GM18861 (cell line): ENCODE data around the gene WFDC5.
"Not testable (repeated sequence)": the region's sequence is repeated elsewhere in the genome, so short reads cannot be mapped to it uniquely, and the experiment has no call there.

Experiments used
- ATAC-seq: cut with Tn5 transposase; IDR thresholded peaks from one replicate; pipeline ENCODE4 v1.9.1; 2021; ENCODE audit not compliant: unreplicated experiment

Gene WFDC5

GRCh38 chr20:45090481-45090880 is 24.5 kb downstream of the WFDC5 start:
- no peak for ATAC-seq

- no peak for ATAC-seq
Observed at GRCh38 chr20:45088247-45088646, 26.7 kb downstream of the WFDC5 start.

- ATAC-seq = no peak
Observed at GRCh38 chr20:45087814-45088213, 27.2 kb downstream of the WFDC5 start.

DNA sequence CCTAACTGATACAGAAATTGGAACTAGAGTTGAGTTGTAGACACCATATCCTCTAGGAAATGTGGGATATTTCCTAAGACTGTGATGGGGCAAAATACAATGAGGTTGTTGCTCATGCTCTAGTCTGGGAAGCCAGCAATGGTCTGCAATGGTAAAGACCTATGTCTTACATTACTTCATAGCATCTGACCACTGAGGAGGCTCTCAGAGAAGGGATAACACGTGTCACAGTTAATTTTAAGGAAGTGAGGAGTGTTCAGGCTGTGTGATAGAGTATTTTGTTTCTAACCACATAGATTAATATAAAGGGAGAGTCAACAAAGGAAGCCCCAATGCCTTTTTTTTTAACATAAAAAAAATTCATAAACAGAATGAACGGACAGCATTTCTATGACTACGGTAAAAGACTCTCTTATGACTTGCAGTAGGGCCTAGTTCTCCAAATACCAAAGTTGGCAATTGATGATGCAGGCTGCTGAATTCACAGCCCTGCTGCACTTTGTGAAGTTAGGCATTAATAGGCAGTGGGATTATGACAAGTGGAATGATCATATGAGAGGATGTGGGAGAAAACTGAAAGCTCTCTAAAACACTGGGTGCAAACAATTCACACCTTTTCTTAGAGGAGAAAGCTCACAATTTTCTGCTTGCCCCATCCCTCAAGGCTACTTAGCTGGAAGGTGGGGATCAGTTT is 27.7 kb downstream of the WFDC5 start:
- no peak for ATAC-seq

DNA sequence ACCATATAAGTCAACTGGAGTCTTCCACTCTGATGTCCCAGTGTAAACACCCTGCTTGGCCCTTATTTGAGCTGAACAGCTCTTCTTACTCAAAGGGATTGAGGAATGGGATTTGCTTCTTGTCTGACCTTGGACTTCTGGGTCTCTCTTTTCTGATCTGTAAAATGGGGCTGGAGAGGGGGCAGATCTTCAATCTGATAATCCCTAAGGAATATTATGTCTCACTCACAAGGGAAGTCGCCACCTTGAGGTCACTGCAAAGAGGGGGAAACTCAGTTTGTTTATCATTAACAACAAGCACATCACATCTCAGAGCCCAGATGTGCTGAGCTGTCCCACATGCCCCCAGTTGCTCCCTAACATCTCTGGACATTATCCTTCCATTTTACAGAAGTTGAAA is 29.1 kb downstream of the WFDC5 start:
- no peak for ATAC-seq

DNA sequence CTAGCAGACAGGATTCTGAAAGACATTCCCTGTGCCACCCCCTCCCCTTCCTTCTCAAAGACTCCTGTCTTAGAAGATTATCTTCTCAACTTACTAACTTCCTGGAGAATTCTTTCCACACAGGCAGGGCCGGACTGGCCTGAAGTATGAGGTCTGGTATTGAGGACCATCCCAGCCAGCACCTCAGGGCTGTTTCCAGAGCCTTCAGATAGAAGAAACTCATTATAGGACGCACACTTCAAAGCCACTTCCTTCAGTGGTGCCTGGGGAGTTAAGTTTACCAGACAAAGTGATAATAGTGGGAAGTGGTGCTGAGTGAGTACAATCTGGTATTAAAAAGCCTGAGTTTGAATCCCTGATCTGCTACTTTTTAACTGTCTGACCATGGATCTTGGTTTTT is 29.7 kb downstream of the WFDC5 start:
- no peak for ATAC-seq

DNA sequence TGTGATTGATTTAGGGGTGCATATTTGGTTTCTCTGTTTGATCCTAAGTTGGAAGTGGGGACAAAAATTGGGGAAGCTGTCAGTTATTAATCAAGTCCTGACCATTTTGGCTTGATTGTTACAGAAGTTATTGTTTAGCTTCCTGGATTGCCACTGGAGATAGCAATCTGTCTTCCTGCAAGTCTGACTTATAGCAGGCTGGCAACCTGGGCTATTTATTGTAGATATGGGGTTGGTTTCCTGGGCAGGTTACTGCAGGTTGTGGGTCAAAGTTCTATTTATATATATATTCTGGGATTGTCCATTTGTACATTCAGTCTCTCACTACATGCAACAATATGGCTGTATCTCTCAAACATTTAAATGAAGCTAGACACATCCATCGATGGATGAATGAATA is 31.8 kb downstream of the WFDC5 start:
- no peak for ATAC-seq

DNA sequence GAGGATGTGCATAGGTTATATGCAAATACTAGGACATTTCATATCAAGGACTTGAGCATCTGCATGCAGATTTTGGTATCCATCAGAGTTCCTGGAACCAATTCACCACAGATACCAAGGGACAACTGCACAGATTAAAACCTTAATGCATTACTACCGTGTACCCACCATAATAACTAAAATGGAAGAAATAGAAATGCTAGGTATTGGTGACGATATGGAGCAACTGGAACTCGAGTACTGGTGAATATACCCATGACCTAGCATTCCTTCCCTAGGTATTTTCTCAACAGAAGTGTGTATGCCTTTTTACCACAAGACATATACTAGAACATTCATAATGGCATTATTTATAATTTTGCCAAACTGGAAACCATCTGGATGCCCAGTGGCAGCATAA is 32.5 kb downstream of the WFDC5 start:
- ATAC-seq = no peak

GRCh38 chr20:45080867-45081624 is 33.9 kb downstream of the WFDC5 start:
- ATAC-seq = no peak

- no peak for ATAC-seq
Observed at GRCh38 chr20:45077559-45077958, 37.4 kb downstream of the WFDC5 start.

DNA sequence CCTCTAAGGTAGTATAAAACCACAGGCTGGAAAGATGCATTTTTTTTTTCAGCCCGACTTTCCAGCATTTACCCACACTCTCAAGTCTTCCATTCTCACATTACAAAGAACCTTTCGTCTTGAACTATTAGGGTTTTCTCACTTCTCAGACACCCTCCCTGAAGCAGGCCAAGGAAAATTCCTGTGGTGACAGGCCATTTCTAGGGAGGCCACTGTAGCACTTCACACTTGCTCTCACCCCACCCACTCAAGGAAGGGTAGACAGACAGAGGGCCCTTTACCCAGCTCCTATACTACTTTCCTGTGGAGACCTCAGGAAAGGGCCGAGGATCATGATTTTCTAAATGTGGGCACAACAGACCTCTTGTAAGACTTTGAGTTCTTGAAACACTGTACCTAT is 41.8 kb downstream of the WFDC5 start:
- no peak for ATAC-seq

- no peak for ATAC-seq
Observed at GRCh38 chr20:45072066-45072465, 42.9 kb downstream of the WFDC5 start.

GRCh38 chr20:45070932-45071632 is 43.9 kb downstream of the WFDC5 start:
- ATAC-seq = no peak

- ATAC-seq = no peak
Observed at GRCh38 chr20:45069261-45069660, 45.7 kb downstream of the WFDC5 start.

DNA sequence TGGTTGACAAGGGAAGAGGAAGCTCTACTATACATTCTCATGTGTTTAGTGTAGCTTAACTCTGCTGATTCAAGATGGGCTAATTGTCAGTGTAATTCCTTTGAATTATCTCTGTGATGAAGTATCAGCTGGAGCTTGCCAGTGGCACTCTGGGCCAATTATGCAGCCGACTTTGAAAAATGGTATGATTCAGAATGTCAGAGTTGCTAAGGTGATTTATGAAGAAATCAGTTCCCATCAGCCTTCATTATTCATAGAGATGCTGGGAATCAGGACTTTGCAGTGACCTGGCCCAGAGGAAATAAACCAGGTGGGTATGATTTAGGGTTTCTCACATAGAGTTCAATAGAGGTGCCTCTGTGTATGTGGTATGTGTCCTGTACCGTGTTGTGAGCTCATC is 47.4 kb downstream of the WFDC5 start:
- no peak for ATAC-seq

DNA sequence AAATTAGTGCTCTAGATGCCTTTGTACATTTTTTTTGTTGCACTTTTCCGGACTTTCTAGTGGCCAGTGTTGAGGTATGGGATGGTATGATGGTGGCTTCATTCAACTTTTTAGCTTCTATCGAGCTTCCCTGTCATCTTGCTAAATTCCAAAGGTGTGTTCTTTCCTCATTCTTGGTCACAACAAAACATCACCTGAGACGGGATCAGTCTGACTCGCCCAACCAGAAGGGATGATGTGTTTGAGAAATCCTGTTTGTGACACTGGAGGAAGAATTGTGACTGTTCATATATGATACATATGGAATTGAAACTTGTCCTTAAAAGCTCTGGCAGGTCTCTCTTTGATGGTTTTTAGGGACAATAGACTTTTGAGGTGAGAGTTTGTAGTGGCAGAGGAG is 47.9 kb downstream of the WFDC5 start:
- ATAC-seq = no peak

DNA sequence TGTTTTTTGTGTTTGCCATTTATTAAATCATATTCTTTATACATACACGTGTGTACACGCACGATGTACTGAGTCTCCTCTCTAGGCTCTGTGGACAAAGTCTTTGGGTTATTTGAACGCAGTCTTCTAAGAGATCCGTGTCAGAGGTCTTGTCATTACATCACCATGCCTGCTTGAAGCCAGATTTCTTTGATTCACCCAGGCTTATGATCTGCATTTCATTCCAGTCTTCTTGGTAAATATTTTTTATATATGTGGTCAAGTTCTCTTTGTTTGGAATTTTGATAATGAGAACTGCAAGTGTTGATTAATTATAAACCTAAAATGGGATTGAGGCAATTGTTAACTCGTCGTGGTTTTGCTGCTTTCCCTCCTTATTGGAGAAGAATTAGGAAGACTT is 48.6 kb downstream of the WFDC5 start:
- ATAC-seq = no peak

- no peak for ATAC-seq
Observed at GRCh38 chr20:45064812-45065211, 50.2 kb downstream of the WFDC5 start.

DNA sequence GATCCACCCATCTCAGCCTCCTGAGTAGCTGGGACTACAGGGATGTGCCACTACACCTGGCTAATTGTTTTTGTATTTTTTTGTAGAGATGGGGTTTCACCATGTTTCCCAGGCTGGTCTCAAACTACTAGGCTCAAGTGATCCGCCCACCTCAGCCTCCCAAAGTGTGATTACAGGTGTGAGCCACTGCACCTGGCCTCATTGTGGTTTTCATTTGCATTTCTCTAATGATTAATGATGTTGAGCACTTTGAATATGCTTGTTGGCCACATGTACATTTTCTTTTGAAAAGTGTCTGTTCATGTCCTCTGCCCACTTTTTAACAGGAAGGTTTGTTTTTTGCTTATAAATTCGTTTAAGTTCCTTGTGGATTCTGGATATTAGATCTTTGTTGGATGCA is 51.9 kb downstream of the WFDC5 start:
- ATAC-seq = not testable (repeated sequence)

DNA sequence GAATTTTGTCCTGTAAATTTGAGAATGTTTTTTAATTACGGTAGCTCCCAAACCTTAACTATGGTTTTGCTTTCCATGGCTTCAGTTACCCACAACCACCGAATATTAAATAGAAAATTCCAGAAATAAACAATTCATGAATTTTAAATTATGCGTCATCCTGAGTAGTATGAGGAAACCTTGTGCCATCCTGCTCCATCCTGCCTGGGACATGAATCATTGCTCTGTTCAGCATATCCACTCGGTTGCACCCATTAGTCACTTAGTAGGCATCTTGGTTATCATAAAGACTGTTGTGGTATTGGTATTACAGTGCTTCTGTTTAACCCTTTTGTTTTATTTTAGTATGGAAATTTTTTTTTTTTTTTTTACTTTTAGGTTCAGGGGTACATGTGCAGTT is 53.7 kb downstream of the WFDC5 start:
- ATAC-seq = no peak

DNA sequence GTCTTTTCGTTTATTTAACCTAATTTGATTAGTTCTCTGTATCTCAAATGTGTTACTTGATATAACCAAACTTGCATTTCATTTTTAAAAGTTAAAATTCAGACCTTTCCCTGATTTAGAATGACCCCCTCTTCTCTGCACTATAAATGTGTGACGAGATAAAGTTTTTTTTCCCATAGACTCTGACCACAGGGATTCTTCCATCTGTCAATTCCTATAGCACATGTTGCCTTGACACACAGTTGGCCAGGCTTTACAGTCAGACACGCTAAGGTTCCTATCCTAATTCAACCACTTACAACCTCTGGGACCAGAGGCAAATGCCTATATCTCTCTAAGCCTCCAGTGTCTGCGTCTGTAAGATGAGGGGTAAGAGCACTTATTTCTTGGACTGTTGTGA is 54.7 kb downstream of the WFDC5 start:
- ATAC-seq = no peak
